GM12878 (cell line): Measurements from ENCODE around the gene LAMB4.

Experiments
- BRCA1 ChIP-seq: IDR thresholded peaks from 2 replicates; pipeline ENCODE4 v1.6.1; 2011; ENCODE audit warnings: low read depth, low read length, improper control_type of control experiment
- MEF2A ChIP-seq: IDR thresholded peaks from 2 replicates; pipeline ENCODE4 v1.6.1; 2011; ENCODE audit warnings: low read depth, mild to moderate bottlenecking, low read length, moderate library complexity; ENCODE audit not compliant: insufficient read depth
- POLR2A ChIP-seq: IDR thresholded peaks from 2 replicates; pipeline ENCODE4 v1.6.1; 2011; ENCODE audit warnings: low read depth, mild to moderate bottlenecking, low read length
- RFX5 ChIP-seq: IDR thresholded peaks from 2 replicates; pipeline ENCODE4 v1.6.1; 2011; ENCODE audit warnings: low read depth, low read length, improper control_type of control experiment
- TAF1 ChIP-seq: IDR thresholded peaks from 2 replicates; pipeline ENCODE4 v1.6.1; 2011; ENCODE audit warnings: mild to moderate bottlenecking, low read depth, low read length, borderline replicate concordance
- TBL1XR1 ChIP-seq: IDR thresholded peaks from 2 replicates; pipeline ENCODE4 v1.6.1; 2012; ENCODE audit warnings: low read depth, low read length, improper control_type of control experiment
- ZNF207 ChIP-seq: fragments of 450-650 bp; IDR thresholded peaks from 2 replicates; pipeline ENCODE4 v1.6.1; 2014; ENCODE audit warnings: antibody characterized with exemption, mild to moderate bottlenecking, borderline replicate concordance
- TF ChIP-seq, protein P1 (sequence below): IDR thresholded peaks from 2 replicates; pipeline ENCODE4 v1.6.1; 2012; ENCODE audit warnings: low read depth, low read length, improper control_type of control experiment
- TF ChIP-seq, protein P2 (sequence below), 3 experiments: IDR thresholded peaks in 2 of 3; conservative IDR thresholded peaks in 1 of 3; 2 replicates each; pipeline ENCODE4 v1.5.1; 2011; ENCODE audit warnings: low read depth in 3 of 3, low read length in 3 of 3, mild to moderate bottlenecking in 3 of 3, control low read depth in 2 of 3, moderate library complexity in 2 of 3, inconsistent platforms in 1 of 3, mixed read lengths in 1 of 3; ENCODE audit not compliant: control insufficient read depth in 2 of 3, insufficient read depth in 1 of 3; ENCODE audit errors: extremely low read depth in 1 of 3

DNA sequence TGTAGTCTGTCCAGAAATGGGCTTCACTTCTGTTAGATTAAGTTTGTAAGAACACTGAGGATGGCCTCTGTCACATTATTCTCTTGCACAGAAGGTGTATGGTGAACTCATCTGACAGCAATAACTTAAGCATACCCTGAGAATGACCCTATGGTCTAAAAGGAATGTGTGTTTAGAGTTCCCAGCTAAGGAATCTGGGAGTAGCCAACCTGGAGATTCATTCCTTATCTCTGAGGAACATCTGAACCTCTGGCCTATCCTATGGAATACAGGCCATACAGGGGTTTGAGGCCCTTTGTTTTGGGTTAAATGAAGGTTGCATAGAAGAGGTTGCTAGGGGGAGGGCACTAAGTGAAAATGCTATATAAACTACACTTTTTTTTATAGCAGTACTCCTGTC is 41.4 kb downstream of the LAMB4 start:
- TF ChIP-seq RFX5 (no peak), TBL1XR1 (no peak), POLR2A (no peak), ZNF207 (no peak), MEF2A (no peak), BRCA1 (no peak), TAF1 (no peak)
- TF ChIP-seq, protein P1, sequence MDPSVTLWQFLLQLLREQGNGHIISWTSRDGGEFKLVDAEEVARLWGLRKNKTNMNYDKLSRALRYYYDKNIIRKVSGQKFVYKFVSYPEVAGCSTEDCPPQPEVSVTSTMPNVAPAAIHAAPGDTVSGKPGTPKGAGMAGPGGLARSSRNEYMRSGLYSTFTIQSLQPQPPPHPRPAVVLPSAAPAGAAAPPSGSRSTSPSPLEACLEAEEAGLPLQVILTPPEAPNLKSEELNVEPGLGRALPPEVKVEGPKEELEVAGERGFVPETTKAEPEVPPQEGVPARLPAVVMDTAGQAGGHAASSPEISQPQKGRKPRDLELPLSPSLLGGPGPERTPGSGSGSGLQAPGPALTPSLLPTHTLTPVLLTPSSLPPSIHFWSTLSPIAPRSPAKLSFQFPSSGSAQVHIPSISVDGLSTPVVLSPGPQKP: no peak
- TF ChIP-seq, protein P2, sequence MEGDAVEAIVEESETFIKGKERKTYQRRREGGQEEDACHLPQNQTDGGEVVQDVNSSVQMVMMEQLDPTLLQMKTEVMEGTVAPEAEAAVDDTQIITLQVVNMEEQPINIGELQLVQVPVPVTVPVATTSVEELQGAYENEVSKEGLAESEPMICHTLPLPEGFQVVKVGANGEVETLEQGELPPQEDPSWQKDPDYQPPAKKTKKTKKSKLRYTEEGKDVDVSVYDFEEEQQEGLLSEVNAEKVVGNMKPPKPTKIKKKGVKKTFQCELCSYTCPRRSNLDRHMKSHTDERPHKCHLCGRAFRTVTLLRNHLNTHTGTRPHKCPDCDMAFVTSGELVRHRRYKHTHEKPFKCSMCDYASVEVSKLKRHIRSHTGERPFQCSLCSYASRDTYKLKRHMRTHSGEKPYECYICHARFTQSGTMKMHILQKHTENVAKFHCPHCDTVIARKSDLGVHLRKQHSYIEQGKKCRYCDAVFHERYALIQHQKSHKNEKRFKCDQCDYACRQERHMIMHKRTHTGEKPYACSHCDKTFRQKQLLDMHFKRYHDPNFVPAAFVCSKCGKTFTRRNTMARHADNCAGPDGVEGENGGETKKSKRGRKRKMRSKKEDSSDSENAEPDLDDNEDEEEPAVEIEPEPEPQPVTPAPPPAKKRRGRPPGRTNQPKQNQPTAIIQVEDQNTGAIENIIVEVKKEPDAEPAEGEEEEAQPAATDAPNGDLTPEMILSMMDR (IDR thresholded peaks at IDR 0.05 in 2 of 3, conservative IDR thresholded peaks at IDR 0.05 in 1 of 3; ENCODE audit: control insufficient read depth in 2 of 3, extremely low read depth in 1 of 3, insufficient read depth in 1 of 3, low read depth in 3 of 3, low read length in 3 of 3): no peak
